Measurements from ENCODE around the gene KRT76. TPM values are rescaled to one million over a fixed set of nuclear protein-coding genes. Genes with fewer than 3 reads are reported as not detected.

Gene KRT76
- total RNA-seq, 1 donor from 2014 or later = not detected

DNA sequence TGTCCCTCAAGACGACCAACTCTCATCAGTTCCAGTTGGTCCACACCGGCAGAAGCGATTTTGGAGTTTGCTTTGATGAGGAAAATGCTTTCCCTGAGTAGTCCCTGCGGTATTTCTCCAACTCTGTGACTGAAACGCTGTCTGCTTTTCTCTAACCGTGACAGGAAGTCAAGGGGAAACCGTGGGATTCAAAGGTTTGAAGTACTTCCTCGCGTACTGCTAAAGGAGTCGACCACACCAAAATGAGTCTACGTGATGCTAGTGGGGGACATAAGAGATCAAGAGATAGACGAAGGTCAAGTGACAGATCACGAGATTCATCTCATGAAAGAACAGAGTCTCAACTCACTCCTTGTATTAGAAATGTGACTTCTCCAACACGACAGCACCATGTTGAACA, 28.6 kb downstream of the KRT76 start:
- no peaks in the 10 kb centered on the region for H3K36me3 Mint-ChIP-seq (ENCODE audit: unreplicated experiment)
- no peak for DNase-seq (ENCODE audit: extremely low spot score, unreplicated experiment)
- H3K4me3 Mint-ChIP-seq (ENCODE audit: unreplicated experiment) = no peak overlapping the region
- H3K9me3 Mint-ChIP-seq (ENCODE audit: unreplicated experiment) = no peaks in the 10 kb centered on the region
- no peak overlapping the region for H3K27ac Mint-ChIP-seq (ENCODE audit: unreplicated experiment)
- H3K27me3 Mint-ChIP-seq (ENCODE audit: unreplicated experiment) = peaks cover 19% of the 10 kb centered on the region
- TF ChIP-seq CTCF (IDR thresholded peaks at IDR 0.05) = no peak
- H3K4me1 Mint-ChIP-seq (ENCODE audit: unreplicated experiment) = no peaks in the 10 kb centered on the region

- Mint-ChIP-seq H3K4me1 (ENCODE audit: unreplicated experiment) (no peaks in the 10 kb centered on the region), H3K27me3 (ENCODE audit: unreplicated experiment) (peaks cover 14% of the 10 kb centered on the region), H3K9me3 (ENCODE audit: unreplicated experiment) (no peaks in the 10 kb centered on the region), H3K4me3 (ENCODE audit: unreplicated experiment) (no peak overlapping the region), H3K36me3 (ENCODE audit: unreplicated experiment) (no peaks in the 10 kb centered on the region), H3K27ac (ENCODE audit: unreplicated experiment) (no peak overlapping the region)
- no peak for DNase-seq (ENCODE audit: extremely low spot score, unreplicated experiment)
- TF ChIP-seq CTCF (IDR thresholded peaks at IDR 0.05) = no peak
Measured at GRCh38 chr12:52745554-52745953, 31.6 kb downstream of the KRT76 start.

- Mint-ChIP-seq H3K36me3 (ENCODE audit: unreplicated experiment) (no peaks in the 10 kb centered on the region), H3K4me3 (ENCODE audit: unreplicated experiment) (no peak overlapping the region), H3K4me1 (ENCODE audit: unreplicated experiment) (no peaks in the 10 kb centered on the region), H3K9me3 (ENCODE audit: unreplicated experiment) (no peaks in the 10 kb centered on the region), H3K27ac (ENCODE audit: unreplicated experiment) (no peak overlapping the region), H3K27me3 (ENCODE audit: unreplicated experiment) (peaks cover 14% of the 10 kb centered on the region)
- no peak for TF ChIP-seq CTCF (IDR thresholded peaks at IDR 0.05)
- DNase-seq (ENCODE audit: extremely low spot score, unreplicated experiment) = no peak
Measured at GRCh38 chr12:52744493-52745156, 32.5 kb downstream of the KRT76 start.

- no peak overlapping the region for H3K27ac Mint-ChIP-seq (ENCODE audit: unreplicated experiment)
- H3K4me3 Mint-ChIP-seq (ENCODE audit: unreplicated experiment) = no peak overlapping the region
- peaks cover 9% of the 10 kb centered on the region for H3K27me3 Mint-ChIP-seq (ENCODE audit: unreplicated experiment)
- TF ChIP-seq CTCF (IDR thresholded peaks at IDR 0.05) = no peak
- H3K4me1 Mint-ChIP-seq (ENCODE audit: unreplicated experiment) = no peaks in the 10 kb centered on the region
- H3K9me3 Mint-ChIP-seq (ENCODE audit: unreplicated experiment) = no peaks in the 10 kb centered on the region
- DNase-seq (ENCODE audit: extremely low spot score, unreplicated experiment) = no peak
- no peaks in the 10 kb centered on the region for H3K36me3 Mint-ChIP-seq (ENCODE audit: unreplicated experiment)
Measured at GRCh38 chr12:52742822-52743457, 34.2 kb downstream of the KRT76 start.

DNA sequence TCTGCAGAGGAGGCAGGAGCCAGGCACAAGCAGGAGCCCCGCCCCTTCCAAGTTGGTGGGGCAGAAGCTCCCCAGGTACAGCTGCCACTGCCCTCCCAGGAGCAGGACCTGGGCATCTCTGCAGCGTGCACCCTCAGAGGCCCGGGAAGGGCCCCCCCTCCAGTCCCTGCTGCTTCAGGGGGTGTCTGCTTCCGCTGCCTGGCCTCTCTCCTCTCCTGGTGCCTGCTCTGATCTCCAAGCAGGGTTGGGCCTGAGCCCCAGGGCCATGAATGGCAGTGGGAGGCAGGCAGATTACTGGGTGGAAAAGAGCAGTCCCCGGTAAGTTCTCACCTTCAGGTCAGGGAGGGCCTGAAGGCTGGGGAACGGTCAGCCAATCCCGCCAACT, 35.0 kb downstream of the KRT76 start:
- Mint-ChIP-seq H3K9me3 (ENCODE audit: unreplicated experiment) (no peaks in the 10 kb centered on the region), H3K27me3 (ENCODE audit: unreplicated experiment) (peaks cover 9% of the 10 kb centered on the region), H3K27ac (ENCODE audit: unreplicated experiment) (no peak overlapping the region), H3K4me3 (ENCODE audit: unreplicated experiment) (no peak overlapping the region), H3K36me3 (ENCODE audit: unreplicated experiment) (no peaks in the 10 kb centered on the region), H3K4me1 (ENCODE audit: unreplicated experiment) (no peaks in the 10 kb centered on the region)
- no peak for TF ChIP-seq CTCF (IDR thresholded peaks at IDR 0.05)
- no peak for DNase-seq (ENCODE audit: extremely low spot score, unreplicated experiment)

Data from osteocyte (in vitro differentiated cells).